CD4-positive, CD25-positive, alpha-beta regulatory T cell (primary cell): ENCODE data around the gene SIX2. TPM values are rescaled to one million over a fixed set of nuclear protein-coding genes. Genes with fewer than 3 reads are reported as not detected.

Source experiments
- ATAC-seq, 2 donors: fragments of 150-1000 bp; cut with Tn5 transposase; one replicate each; pipeline ENCODE4 v1.10.0; 2021; ENCODE audit warnings: low read depth in 2 of 2, moderate number of reproducible peaks in 2 of 2, moderate library complexity in 1 of 2
- DNase-seq, 3 donors: peaks; one replicate each; pipeline versions ENCODE4 v3.0.0 to v3.0.0-alpha.2; 2012 to 2022; ENCODE audit warnings: mixed read lengths in 1 of 3
- H3K27ac ChIP-seq: one replicate; pipeline ENCODE4 v1.7.0; 2013; ENCODE audit warnings: mild to moderate bottlenecking, low read length; ENCODE audit not compliant: insufficient read depth, poor library complexity, severe bottlenecking
- H3K27me3 ChIP-seq: one replicate; pipeline ENCODE4 v1.7.0; 2013; ENCODE audit warnings: low read length; ENCODE audit not compliant: control insufficient read depth, insufficient read depth
- H3K36me3 ChIP-seq: one replicate; pipeline ENCODE4 v1.7.0; 2013; ENCODE audit warnings: mild to moderate bottlenecking, low read length, moderate library complexity; ENCODE audit not compliant: control insufficient read depth, insufficient read depth
- H3K4me1 ChIP-seq: 2 replicates; pipeline ENCODE4 v1.7.0; 2013; ENCODE audit warnings: mild to moderate bottlenecking, low read length; ENCODE audit not compliant: insufficient read depth, control insufficient read depth, poor library complexity, severe bottlenecking
- H3K4me3 ChIP-seq: one replicate; pipeline ENCODE4 v1.7.0; 2013; ENCODE audit warnings: low read depth, mild to moderate bottlenecking, low read length, moderate library complexity
- H3K9me3 ChIP-seq, 2 experiments: 1 replicate in 1 of 2; 2 replicates in 1 of 2; pipeline ENCODE4 v1.7.0; 2013; ENCODE audit warnings: low read length in 2 of 2, mild to moderate bottlenecking in 1 of 2, moderate library complexity in 1 of 2; ENCODE audit not compliant: control insufficient read depth in 2 of 2
- H3K27ac Mint-ChIP-seq, 3 donors: one replicate each; pipeline ENCODE4 v1.8.0; 2020 to 2022; ENCODE audit warnings: mild to moderate bottlenecking in 3 of 3, mixed read lengths in 3 of 3, moderate library complexity in 2 of 3
- H3K27me3 Mint-ChIP-seq: one replicate; pipeline ENCODE4 v1.8.0; 2022; ENCODE audit warnings: mild to moderate bottlenecking, mixed read lengths
- H3K36me3 Mint-ChIP-seq: one replicate; pipeline ENCODE4 v1.8.0; 2020; ENCODE audit warnings: mixed read lengths
- H3K4me1 Mint-ChIP-seq, 4 donors: one replicate each; pipeline ENCODE4 v1.8.0; 2020 to 2022; ENCODE audit warnings: mixed read lengths in 4 of 4, mild to moderate bottlenecking in 1 of 4
- H3K4me3 Mint-ChIP-seq, 4 donors: one replicate each; pipeline ENCODE4 v1.8.0; 2020 to 2022; ENCODE audit warnings: mild to moderate bottlenecking in 4 of 4, mixed read lengths in 4 of 4, moderate library complexity in 3 of 4
- H3K9me3 Mint-ChIP-seq, 7 donors: one replicate each; pipeline ENCODE4 v1.8.0; 2020 to 2022; ENCODE audit warnings: mixed read lengths in 7 of 7, mild to moderate bottlenecking in 3 of 7, moderate library complexity in 2 of 7
- polyA plus RNA-seq, 4 donors: library from polyadenylated mRNA; unstranded; fragments of 300-500 nt; fragmentation: Illumina TruSeq; gene quantifications; one replicate each; pipeline ENCODE4 v1.2.3, GENCODE V29; 2021
- total RNA-seq: library from RNA; stranded (reverse); gene quantifications from one replicate; pipeline ENCODE4 v1.2.3, GENCODE V29; 2022

The SIX2 gene
- total and polyA plus RNA-seq, 5 donors from 2014 or later = not detected

GRCh38 chr2:44970846-44971450, 38.3 kb downstream of the SIX2 start:
- no peaks in the 10 kb centered on the region for H3K9me3 ChIP-seq
- H3K4me1 Mint-ChIP-seq = peaks cover 0 to 6% (median 0%) of the 10 kb centered on the region in 4 donors
- ATAC-seq = no peak
- H3K4me3 Mint-ChIP-seq = no peak overlapping the region
- H3K36me3 Mint-ChIP-seq = no peaks in the 10 kb centered on the region
- H3K27ac Mint-ChIP-seq = no peak overlapping the region
- H3K36me3 ChIP-seq = no peaks in the 10 kb centered on the region
- no peak overlapping the region for H3K4me3 ChIP-seq
- DNase-seq = no peak
- H3K9me3 Mint-ChIP-seq = no peaks in the 10 kb centered on the region
- no peaks in the 10 kb centered on the region for H3K27me3 ChIP-seq
- H3K27me3 Mint-ChIP-seq = peaks cover 11% of the 10 kb centered on the region
- H3K27ac ChIP-seq = no peak overlapping the region
- no peaks in the 10 kb centered on the region for H3K4me1 ChIP-seq

GRCh38 chr2:44969936-44970335, 39.3 kb downstream of the SIX2 start:
- H3K4me3 Mint-ChIP-seq = no peak overlapping the region
- H3K4me1 Mint-ChIP-seq = peaks cover 0 to 6% (median 0%) of the 10 kb centered on the region in 4 donors
- Histone ChIP-seq H3K9me3 (no peaks in the 10 kb centered on the region), H3K27me3 (peaks cover 5% of the 10 kb centered on the region), H3K27ac (no peak overlapping the region), H3K36me3 (no peaks in the 10 kb centered on the region), H3K4me3 (no peak overlapping the region), H3K4me1 (no peaks in the 10 kb centered on the region)
- no peak overlapping the region for H3K27ac Mint-ChIP-seq
- peaks cover 11% of the 10 kb centered on the region for H3K27me3 Mint-ChIP-seq
- DNase-seq (no peak), ATAC-seq (no peak)
- H3K36me3 Mint-ChIP-seq = no peaks in the 10 kb centered on the region
- no peaks in the 10 kb centered on the region for H3K9me3 Mint-ChIP-seq

- H3K27me3 ChIP-seq = peaks cover 5% of the 10 kb centered on the region
- H3K9me3 ChIP-seq = no peaks in the 10 kb centered on the region
- no peak overlapping the region for H3K27ac ChIP-seq
- ATAC-seq (no peak), DNase-seq (no peak)
- Mint-ChIP-seq H3K27ac (no peak overlapping the region), H3K9me3 (no peaks in the 10 kb centered on the region), H3K27me3 (peaks cover 20% of the 10 kb centered on the region), H3K4me3 (no peak overlapping the region), H3K36me3 (no peaks in the 10 kb centered on the region), H3K4me1 (peaks cover 0 to under 1% (median 0%) of the 10 kb centered on the region in 4 donors)
- no peak overlapping the region for H3K4me3 ChIP-seq
- no peaks in the 10 kb centered on the region for H3K36me3 ChIP-seq
- H3K4me1 ChIP-seq = no peaks in the 10 kb centered on the region
Measured at GRCh38 chr2:44967727-44968432, 41.4 kb downstream of the SIX2 start.

GRCh38 chr2:44967056-44967455, 42.2 kb downstream of the SIX2 start:
- Histone ChIP-seq H3K9me3 (no peaks in the 10 kb centered on the region), H3K4me3 (no peak overlapping the region), H3K4me1 (no peaks in the 10 kb centered on the region), H3K36me3 (no peaks in the 10 kb centered on the region), H3K27ac (no peak overlapping the region), H3K27me3 (peaks cover 5% of the 10 kb centered on the region)
- Mint-ChIP-seq H3K9me3 (no peaks in the 10 kb centered on the region), H3K36me3 (no peaks in the 10 kb centered on the region), H3K27me3 (peaks cover 19% of the 10 kb centered on the region), H3K4me1 (no peaks in the 10 kb centered on the region), H3K27ac (no peak overlapping the region), H3K4me3 (no peak overlapping the region)
- ATAC-seq (no peak), DNase-seq (no peak)

DNA sequence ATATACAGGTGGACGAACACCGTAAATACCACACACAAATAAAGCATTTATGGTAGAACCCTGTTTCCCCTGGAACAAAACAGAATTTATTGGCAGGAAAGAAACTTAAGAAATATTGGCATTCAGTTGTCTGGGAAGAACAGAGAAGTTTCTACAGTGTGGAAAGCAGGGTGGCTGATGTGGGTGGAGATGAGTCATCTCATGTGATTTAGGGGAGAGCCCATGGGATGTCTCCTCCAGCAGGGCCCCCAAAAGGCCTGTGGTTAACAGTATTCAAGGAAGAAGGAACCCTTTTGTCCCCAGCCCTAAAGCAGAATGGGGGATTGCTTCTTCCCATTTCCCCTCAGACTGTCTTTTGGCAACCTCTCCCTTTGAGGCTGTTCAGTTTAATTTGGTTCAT, 43.6 kb downstream of the SIX2 start:
- H3K9me3 ChIP-seq = no peaks in the 10 kb centered on the region
- Mint-ChIP-seq H3K9me3 (no peaks in the 10 kb centered on the region), H3K4me3 (no peak overlapping the region), H3K27ac (no peak overlapping the region), H3K36me3 (no peaks in the 10 kb centered on the region), H3K4me1 (no peaks in the 10 kb centered on the region), H3K27me3 (peaks cover 29% of the 10 kb centered on the region)
- H3K27me3 ChIP-seq = peaks cover 5% of the 10 kb centered on the region
- no peak for DNase-seq
- H3K4me1 ChIP-seq = no peaks in the 10 kb centered on the region
- no peak overlapping the region for H3K27ac ChIP-seq
- no peak for ATAC-seq
- no peak overlapping the region for H3K4me3 ChIP-seq
- no peaks in the 10 kb centered on the region for H3K36me3 ChIP-seq

- peaks cover 35% of the 10 kb centered on the region for H3K27me3 Mint-ChIP-seq
Measured at GRCh38 chr2:44964752-44965236, 44.5 kb downstream of the SIX2 start.

DNA sequence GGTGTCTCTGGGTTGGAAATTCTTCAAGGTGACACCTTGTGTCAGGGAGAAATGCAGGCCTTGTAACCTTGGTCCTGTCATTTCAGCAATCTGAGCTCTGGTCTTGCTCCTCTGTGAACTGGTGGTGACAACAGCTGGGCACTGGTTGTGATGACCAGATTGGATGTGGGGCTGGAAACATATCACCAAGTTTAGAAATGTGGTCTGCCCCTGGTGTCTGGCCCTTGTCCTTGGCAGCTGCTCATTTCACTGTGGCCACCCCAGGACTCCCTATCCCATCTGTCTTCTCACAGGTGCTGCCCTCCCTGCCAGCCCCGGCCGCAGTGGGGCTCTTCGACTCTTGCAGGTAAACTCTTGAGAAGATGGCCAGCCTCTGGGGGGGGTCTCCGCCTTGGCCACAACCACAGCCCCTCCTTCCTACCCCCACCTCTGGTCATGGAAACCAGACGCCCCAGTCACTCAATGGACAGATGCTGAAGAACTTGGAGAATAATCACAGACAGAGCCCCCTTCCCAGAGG, 47.0 kb downstream of the SIX2 start:
- Mint-ChIP-seq H3K4me1 (no peaks in the 10 kb centered on the region), H3K9me3 (no peaks in the 10 kb centered on the region), H3K36me3 (no peaks in the 10 kb centered on the region), H3K27me3 (peaks cover 42% of the 10 kb centered on the region), H3K27ac (no peak overlapping the region), H3K4me3 (no peak overlapping the region)
- ATAC-seq (no peak), DNase-seq (no peak)
- no peak overlapping the region for H3K4me3 ChIP-seq
- no peaks in the 10 kb centered on the region for H3K9me3 ChIP-seq
- no peaks in the 10 kb centered on the region for H3K36me3 ChIP-seq
- no peak overlapping the region for H3K27ac ChIP-seq
- peaks cover 7% of the 10 kb centered on the region for H3K27me3 ChIP-seq
- no peaks in the 10 kb centered on the region for H3K4me1 ChIP-seq

More at GRCh38 chr2:44964752-44965236, 44.5 kb downstream of the SIX2 start:
- DNase-seq (no peak), ATAC-seq (no peak)
- Histone ChIP-seq H3K27ac (no peak overlapping the region), H3K4me1 (no peaks in the 10 kb centered on the region), H3K36me3 (no peaks in the 10 kb centered on the region), H3K4me3 (no peak overlapping the region), H3K9me3 (no peaks in the 10 kb centered on the region), H3K27me3 (peaks cover 5% of the 10 kb centered on the region)
- Mint-ChIP-seq H3K4me3 (no peak overlapping the region), H3K27ac (no peak overlapping the region), H3K9me3 (no peaks in the 10 kb centered on the region), H3K36me3 (no peaks in the 10 kb centered on the region), H3K4me1 (no peaks in the 10 kb centered on the region)
